Endodermal cell (in vitro differentiated cells): ENCODE measurements around the gene FCN1. TPM values are rescaled to one million over a fixed set of nuclear protein-coding genes. Genes with fewer than 3 reads are reported as not detected.

Experiments
- DNase-seq: peaks from one replicate; pipeline ENCODE4 v3.0.0-alpha.2; 2017
- H3K27ac ChIP-seq: 2 replicates; pipeline ENCODE4 v1.5.1; 2013; ENCODE audit warnings: mild to moderate bottlenecking, low read depth, low read length, moderate library complexity
- H3K27me3 ChIP-seq: 2 replicates; pipeline ENCODE4 v1.6.1; 2013; ENCODE audit warnings: mild to moderate bottlenecking, low read length, moderate library complexity; ENCODE audit not compliant: insufficient read depth, control insufficient read depth, poor library complexity, severe bottlenecking
- H3K36me3 ChIP-seq: 2 replicates; pipeline ENCODE4 v1.7.0; 2013; ENCODE audit warnings: mild to moderate bottlenecking, low read length, moderate library complexity; ENCODE audit not compliant: control insufficient read depth, insufficient read depth
- H3K4me1 ChIP-seq: one replicate; pipeline ENCODE4 v1.7.0; 2013; ENCODE audit warnings: low read length; ENCODE audit not compliant: control insufficient read depth, insufficient read depth
- H3K4me3 ChIP-seq: 2 replicates; pipeline ENCODE4 v1.5.1; 2013; ENCODE audit warnings: mild to moderate bottlenecking, low read length, moderate library complexity
- H3K9ac ChIP-seq: 2 replicates; pipeline ENCODE4 v1.6.1; 2013; ENCODE audit warnings: mild to moderate bottlenecking, low read length, moderate library complexity; ENCODE audit not compliant: poor library complexity, severe bottlenecking; ENCODE audit errors: extremely low read depth
- H3K9me3 ChIP-seq: 2 replicates; pipeline ENCODE4 v1.6.1; 2013; ENCODE audit warnings: mild to moderate bottlenecking, low read length, moderate library complexity; ENCODE audit not compliant: control insufficient read depth
- H3K27ac Mint-ChIP-seq: 2 replicates; pipeline ENCODE4 v1.8.0; 2020; ENCODE audit warnings: mixed read lengths
- H3K27me3 Mint-ChIP-seq: 2 replicates; pipeline ENCODE4 v1.8.0; 2021; ENCODE audit warnings: mild to moderate bottlenecking, mixed read lengths; ENCODE audit not compliant: insufficient read depth
- H3K36me3 Mint-ChIP-seq: 2 replicates; pipeline ENCODE4 v1.8.0; 2020; ENCODE audit warnings: low read depth, mixed read lengths
- H3K4me1 Mint-ChIP-seq: 2 replicates; pipeline ENCODE4 v1.8.0; 2020; ENCODE audit warnings: mixed read lengths
- H3K4me3 Mint-ChIP-seq: 2 replicates; pipeline ENCODE4 v1.8.0; 2020; ENCODE audit warnings: mild to moderate bottlenecking, moderate library complexity, mixed read lengths
- H3K9me3 Mint-ChIP-seq: 2 replicates; pipeline ENCODE4 v1.8.0; 2020; ENCODE audit warnings: mild to moderate bottlenecking, mixed read lengths
- WGBS, 2 experiments: methylation state at CpG; one replicate each; pipeline versions ENCODE4 v1.1.5 to v1.1.7; 2013; ENCODE audit warnings: missing lambda C conversion rate in 2 of 2, mixed read lengths in 1 of 2; ENCODE audit not compliant: insufficient coverage in 1 of 2, insufficient read length in 1 of 2; 5-methylcytosine and 5-hydroxymethylcytosine counted together
- total RNA-seq, 2 donors: library from RNA; stranded (reverse); fragmentation: NEBNext Ultra II Directional in 1 of 2; extraction: Animal tissue kit (Norgen Biotek cat#: 25700) in 1 of 2; gene quantifications; 2 replicates in 1 of 2; 3 replicates in 1 of 2; pipeline ENCODE4 v1.2.1, GENCODE V29; 2021
- TF ChIP-seq, protein P1 (sequence below): fragments of 200-600 bp; sonication (generic); conservative IDR thresholded peaks from 2 replicates; pipeline ENCODE4 v1.5.0; 2021; ENCODE audit warnings: antibody characterized with exemption, mild to moderate bottlenecking

Gene FCN1
- total RNA-seq, 2 donors from 2014 or later = not detected

DNA sequence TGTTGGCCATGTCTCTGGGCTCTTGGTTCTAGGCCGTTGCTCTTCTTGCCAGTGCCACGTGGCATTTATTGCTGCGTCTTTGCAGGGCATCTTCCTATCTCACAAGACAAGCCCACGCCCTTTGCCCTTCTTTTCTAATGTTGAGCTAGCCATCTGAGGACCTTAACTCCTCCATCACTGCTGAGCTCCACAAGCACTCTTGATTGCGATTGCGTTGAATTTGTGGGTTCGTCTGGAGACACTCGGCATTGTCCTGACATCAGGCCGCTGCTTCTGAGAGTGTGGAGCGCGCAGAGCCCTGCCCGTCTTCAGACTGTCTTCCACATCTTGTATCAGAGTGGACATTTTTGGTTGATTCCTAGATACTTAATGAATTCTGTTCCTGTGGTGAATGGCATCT, 14.5 kb upstream of the FCN1 start:
- no peaks in the 10 kb centered on the region for H3K9me3 Mint-ChIP-seq
- H3K27ac Mint-ChIP-seq = no peak overlapping the region
- H3K4me1 Mint-ChIP-seq = peaks cover 20% of the 10 kb centered on the region
- 96 to 98% methylated on average over 12 of the region's 12 CpGs for WGBS, 2 experiments
- Histone ChIP-seq H3K9ac (no peak overlapping the region), H3K9me3 (no peaks in the 10 kb centered on the region), H3K27me3 (no peaks in the 10 kb centered on the region), H3K36me3 (no peaks in the 10 kb centered on the region), H3K4me1 (peaks cover 6% of the 10 kb centered on the region), H3K27ac (no peak overlapping the region), H3K4me3 (no peak overlapping the region)
- TF ChIP-seq, protein P1, sequence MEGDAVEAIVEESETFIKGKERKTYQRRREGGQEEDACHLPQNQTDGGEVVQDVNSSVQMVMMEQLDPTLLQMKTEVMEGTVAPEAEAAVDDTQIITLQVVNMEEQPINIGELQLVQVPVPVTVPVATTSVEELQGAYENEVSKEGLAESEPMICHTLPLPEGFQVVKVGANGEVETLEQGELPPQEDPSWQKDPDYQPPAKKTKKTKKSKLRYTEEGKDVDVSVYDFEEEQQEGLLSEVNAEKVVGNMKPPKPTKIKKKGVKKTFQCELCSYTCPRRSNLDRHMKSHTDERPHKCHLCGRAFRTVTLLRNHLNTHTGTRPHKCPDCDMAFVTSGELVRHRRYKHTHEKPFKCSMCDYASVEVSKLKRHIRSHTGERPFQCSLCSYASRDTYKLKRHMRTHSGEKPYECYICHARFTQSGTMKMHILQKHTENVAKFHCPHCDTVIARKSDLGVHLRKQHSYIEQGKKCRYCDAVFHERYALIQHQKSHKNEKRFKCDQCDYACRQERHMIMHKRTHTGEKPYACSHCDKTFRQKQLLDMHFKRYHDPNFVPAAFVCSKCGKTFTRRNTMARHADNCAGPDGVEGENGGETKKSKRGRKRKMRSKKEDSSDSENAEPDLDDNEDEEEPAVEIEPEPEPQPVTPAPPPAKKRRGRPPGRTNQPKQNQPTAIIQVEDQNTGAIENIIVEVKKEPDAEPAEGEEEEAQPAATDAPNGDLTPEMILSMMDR = no peak
- no peak overlapping the region for H3K4me3 Mint-ChIP-seq
- no peaks in the 10 kb centered on the region for H3K27me3 Mint-ChIP-seq
- no peak for DNase-seq
- no peaks in the 10 kb centered on the region for H3K36me3 Mint-ChIP-seq

- H3K27me3 ChIP-seq = no peaks in the 10 kb centered on the region
- DNase-seq = no peak
- no peaks in the 10 kb centered on the region for H3K36me3 ChIP-seq
- no peaks in the 10 kb centered on the region for H3K9me3 ChIP-seq
- TF ChIP-seq, protein P1 = no peak
- Mint-ChIP-seq H3K4me1 (peaks cover 15% of the 10 kb centered on the region), H3K27me3 (no peaks in the 10 kb centered on the region), H3K36me3 (no peaks in the 10 kb centered on the region), H3K4me3 (no peak overlapping the region), H3K9me3 (no peaks in the 10 kb centered on the region), H3K27ac (no peak overlapping the region)
- WGBS, 2 experiments = 90% methylated on average over 2 to 13 of the region's 13 CpGs
- no peak overlapping the region for H3K27ac ChIP-seq
- peaks cover 6% of the 10 kb centered on the region for H3K4me1 ChIP-seq
- no peak overlapping the region for H3K9ac ChIP-seq
- no peak overlapping the region for H3K4me3 ChIP-seq
Observed at GRCh38 chr9:134930398-134930797, 12.7 kb upstream of the FCN1 start.

DNA sequence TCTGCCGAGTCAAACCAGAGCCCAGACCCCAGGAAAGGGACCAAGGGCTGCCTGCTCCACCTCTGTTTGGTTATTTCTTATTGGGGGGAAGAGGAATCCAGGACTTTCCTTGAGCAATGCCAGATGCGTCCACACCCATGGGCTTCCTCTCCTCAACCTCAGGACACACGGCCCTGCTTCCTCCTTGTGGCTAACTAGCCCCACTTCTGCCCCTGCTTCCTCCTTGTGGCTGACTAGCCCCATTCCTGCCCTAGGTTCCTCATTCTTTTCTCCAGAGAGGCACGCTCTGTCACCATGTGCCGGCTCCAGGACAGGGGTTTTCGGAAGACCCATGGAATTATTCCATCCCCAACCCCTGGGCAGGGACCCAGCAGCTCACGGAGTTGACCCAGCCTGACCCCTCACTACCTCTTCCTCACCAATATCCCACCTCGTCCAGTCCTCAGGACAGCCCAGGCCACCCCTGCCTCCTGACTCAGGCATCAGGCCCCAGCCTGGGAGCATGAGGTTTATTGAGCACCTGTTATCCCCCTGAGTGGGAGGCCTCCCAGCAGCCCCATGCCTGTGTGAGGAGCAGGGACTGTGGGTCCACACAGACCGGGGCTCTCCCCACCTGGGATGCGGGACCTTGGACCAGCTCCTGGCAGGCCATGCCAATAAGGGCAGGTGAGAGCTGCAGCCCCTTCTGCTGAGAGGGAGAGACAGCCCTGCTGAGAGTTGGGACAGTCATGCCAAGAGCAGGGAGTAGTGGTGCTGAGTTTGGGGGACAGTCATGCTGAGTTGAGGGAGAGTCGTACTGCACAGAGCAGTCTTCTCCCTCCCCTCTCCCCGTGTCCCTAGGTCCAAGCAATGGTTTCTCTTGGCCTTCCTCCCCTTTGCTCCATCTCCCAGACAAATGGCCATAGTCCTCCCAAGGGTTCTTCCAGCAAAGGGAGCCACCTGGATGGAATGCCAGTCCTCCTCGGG, 11.8 kb upstream of the FCN1 start:
- Histone ChIP-seq H3K9me3 (no peaks in the 10 kb centered on the region), H3K4me3 (no peak overlapping the region), H3K36me3 (no peaks in the 10 kb centered on the region), H3K9ac (no peak overlapping the region), H3K27ac (no peak overlapping the region), H3K27me3 (no peaks in the 10 kb centered on the region), H3K4me1 (peaks cover 2% of the 10 kb centered on the region)
- no peak for DNase-seq
- Mint-ChIP-seq H3K27ac (no peak overlapping the region), H3K4me3 (no peak overlapping the region), H3K36me3 (no peaks in the 10 kb centered on the region), H3K9me3 (no peaks in the 10 kb centered on the region), H3K4me1 (peaks cover 8% of the 10 kb centered on the region), H3K27me3 (no peaks in the 10 kb centered on the region)
- WGBS, 2 experiments = 89 to 93% methylated on average over 9 to 13 of the region's 13 CpGs
- TF ChIP-seq, protein P1 = no peak
